ENCODE results near the gene TAS2R42. TPM values are rescaled to one million over a fixed set of nuclear protein-coding genes. Genes with fewer than 3 reads are reported as not detected.

Gene TAS2R42
- total RNA-seq, 4 donors from 2014 or later, result not detected

DNA sequence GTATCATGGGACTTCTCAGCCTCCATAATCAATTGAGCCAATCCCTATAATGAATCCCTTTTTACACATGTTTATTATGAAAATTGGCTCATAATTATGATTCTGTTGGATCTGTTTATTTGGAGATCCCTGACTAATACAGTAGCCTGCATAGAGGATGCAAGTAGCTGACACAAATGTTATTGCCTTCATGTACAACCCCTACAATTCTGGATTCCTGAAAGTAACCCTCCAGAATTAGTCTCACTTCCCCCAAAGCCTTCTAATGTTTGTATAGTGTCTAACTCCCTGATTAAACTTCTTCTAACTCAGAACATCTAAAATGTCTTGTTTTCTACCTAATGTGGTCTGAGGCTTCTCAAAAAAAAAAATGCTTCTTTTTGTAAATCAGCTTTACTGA is 22.4 kb downstream of the TAS2R42 start:
- H3K27me3 ChIP-seq, result no peaks in the 10 kb centered on the region
- H3K36me3 ChIP-seq, result no peaks in the 10 kb centered on the region
- TF ChIP-seq, protein P1, sequence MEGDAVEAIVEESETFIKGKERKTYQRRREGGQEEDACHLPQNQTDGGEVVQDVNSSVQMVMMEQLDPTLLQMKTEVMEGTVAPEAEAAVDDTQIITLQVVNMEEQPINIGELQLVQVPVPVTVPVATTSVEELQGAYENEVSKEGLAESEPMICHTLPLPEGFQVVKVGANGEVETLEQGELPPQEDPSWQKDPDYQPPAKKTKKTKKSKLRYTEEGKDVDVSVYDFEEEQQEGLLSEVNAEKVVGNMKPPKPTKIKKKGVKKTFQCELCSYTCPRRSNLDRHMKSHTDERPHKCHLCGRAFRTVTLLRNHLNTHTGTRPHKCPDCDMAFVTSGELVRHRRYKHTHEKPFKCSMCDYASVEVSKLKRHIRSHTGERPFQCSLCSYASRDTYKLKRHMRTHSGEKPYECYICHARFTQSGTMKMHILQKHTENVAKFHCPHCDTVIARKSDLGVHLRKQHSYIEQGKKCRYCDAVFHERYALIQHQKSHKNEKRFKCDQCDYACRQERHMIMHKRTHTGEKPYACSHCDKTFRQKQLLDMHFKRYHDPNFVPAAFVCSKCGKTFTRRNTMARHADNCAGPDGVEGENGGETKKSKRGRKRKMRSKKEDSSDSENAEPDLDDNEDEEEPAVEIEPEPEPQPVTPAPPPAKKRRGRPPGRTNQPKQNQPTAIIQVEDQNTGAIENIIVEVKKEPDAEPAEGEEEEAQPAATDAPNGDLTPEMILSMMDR (IDR thresholded peaks at IDR 0.05), result no peak
- no peak for TF ChIP-seq POLR2A (IDR thresholded peaks at IDR 0.05)
- no peak overlapping the region for H3K4me3 ChIP-seq (replicated peaks in 1 of 3)
- no peaks in the 10 kb centered on the region for H3K9me3 ChIP-seq
- DNase-seq, result no peak
- H3K4me1 ChIP-seq, result peaks cover 0 to 4% of the 10 kb centered on the region in 2 donors
- no peak overlapping the region for H3K27ac ChIP-seq
- intact Hi-C loops (cut with DNase I), result no loop called here

DNA sequence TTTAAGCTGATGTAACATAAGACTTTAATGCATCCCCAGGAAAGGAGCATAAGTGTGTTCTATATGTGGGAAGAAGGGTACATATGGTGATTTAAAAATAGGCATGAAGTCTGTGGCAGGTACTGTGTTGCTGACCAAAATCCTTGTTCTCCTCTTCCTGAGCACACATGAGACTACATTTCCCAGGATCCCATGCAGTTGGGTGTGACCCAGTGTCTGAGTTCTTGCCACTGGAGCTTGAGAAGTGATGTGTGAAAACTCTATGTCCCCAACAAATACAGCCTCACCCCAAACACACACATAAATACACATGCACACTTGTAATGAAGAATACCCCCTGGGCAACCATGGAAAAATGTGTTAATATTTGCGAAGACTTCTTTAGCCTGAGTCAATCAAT is 24.2 kb downstream of the TAS2R42 start:
- no peak for TF ChIP-seq POLR2A (IDR thresholded peaks at IDR 0.05)
- TF ChIP-seq, protein P1 (IDR thresholded peaks at IDR 0.05), result no peak
- Histone ChIP-seq H3K27ac (no peak overlapping the region), H3K36me3 (no peaks in the 10 kb centered on the region), H3K27me3 (no peaks in the 10 kb centered on the region), H3K4me1 (no peaks in the 10 kb centered on the region), H3K4me3 (replicated peaks in 1 of 3) (no peak overlapping the region), H3K9me3 (no peaks in the 10 kb centered on the region)
- DNase-seq, result no peak
- WGBS, 2 donors, result 100% methylated on average over 1 of the region's 1 CpG
- intact Hi-C loops (cut with DNase I), result no loop called here

DNA sequence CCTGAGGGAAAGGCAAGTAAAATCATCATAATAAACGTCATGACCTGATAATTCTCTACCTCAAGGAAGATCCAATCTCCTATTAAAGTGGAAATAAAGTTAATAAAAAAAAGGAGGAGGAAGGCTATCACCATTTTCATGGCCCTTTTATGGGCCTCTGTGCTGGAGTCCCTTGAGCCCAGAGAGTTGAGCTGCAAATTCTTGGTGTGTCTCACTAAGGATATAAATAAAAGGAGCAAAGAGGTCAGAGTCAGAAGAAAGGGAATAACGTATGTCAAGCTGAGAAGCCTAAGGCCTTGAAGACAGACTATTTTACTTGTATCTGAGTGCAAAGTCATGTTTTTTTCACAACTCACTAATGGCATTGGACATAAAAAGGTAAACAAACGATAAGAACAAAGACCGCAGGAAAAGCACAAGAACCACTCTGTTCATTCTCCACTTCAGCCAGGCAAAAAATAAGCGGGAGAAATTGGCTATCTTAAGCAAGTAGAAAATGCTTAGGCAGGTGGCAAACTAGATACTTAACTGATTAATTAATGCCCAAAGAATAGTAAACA is 27.8 kb downstream of the TAS2R42 start:
- Histone ChIP-seq H3K4me3 (replicated peaks in 1 of 3) (no peak overlapping the region), H3K27ac (no peak overlapping the region), H3K4me1 (no peaks in the 10 kb centered on the region), H3K9me3 (no peaks in the 10 kb centered on the region), H3K36me3 (no peaks in the 10 kb centered on the region), H3K27me3 (no peaks in the 10 kb centered on the region)
- no peak for DNase-seq
- 62 to 80% methylated on average over 5 of the region's 5 CpGs for WGBS, 2 donors
- intact Hi-C loops (cut with DNase I), result no loop called here
- TF ChIP-seq, protein P1 (IDR thresholded peaks at IDR 0.05), result no peak
- TF ChIP-seq POLR2A (IDR thresholded peaks at IDR 0.05), result no peak

DNA sequence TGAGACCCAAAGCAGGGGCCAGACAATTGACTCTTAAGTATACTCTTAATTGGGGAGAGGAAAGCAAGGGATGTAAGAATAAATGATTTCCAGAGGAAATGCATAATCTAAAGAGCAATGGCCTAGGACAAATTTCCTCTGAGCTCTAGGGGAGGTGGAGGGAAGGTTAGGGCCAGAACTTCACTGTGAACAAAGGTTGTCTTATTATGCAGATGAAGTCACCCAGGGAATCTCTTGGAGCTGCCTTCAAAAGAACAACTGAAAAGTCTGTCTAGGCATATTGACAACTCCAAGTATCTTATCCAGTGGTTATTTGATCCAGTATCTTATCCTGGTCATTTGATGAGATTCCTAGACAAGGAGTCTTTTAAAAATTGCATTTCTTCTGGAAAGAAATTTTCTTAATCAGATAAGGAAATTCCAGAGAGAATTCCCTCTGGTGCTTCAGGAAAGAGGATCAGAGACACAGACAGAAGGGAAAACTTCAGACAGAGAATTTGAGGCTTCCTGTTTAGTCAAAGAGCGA is 32.3 kb downstream of the TAS2R42 start:
- intact Hi-C loops (cut with DNase I), result no loop called here
- no peak for TF ChIP-seq POLR2A (IDR thresholded peaks at IDR 0.05)
- TF ChIP-seq, protein P1 (IDR thresholded peaks at IDR 0.05), result no peak
- H3K27me3 ChIP-seq, result no peaks in the 10 kb centered on the region
- no peaks in the 10 kb centered on the region for H3K4me1 ChIP-seq
- no peak for DNase-seq
- no peaks in the 10 kb centered on the region for H3K9me3 ChIP-seq
- no peak overlapping the region for H3K4me3 ChIP-seq (replicated peaks in 1 of 3)
- no peak overlapping the region for H3K27ac ChIP-seq
- 89 to 97% methylated on average over 1 of the region's 1 CpG for WGBS, 2 donors
- H3K36me3 ChIP-seq, result no peaks in the 10 kb centered on the region

DNA sequence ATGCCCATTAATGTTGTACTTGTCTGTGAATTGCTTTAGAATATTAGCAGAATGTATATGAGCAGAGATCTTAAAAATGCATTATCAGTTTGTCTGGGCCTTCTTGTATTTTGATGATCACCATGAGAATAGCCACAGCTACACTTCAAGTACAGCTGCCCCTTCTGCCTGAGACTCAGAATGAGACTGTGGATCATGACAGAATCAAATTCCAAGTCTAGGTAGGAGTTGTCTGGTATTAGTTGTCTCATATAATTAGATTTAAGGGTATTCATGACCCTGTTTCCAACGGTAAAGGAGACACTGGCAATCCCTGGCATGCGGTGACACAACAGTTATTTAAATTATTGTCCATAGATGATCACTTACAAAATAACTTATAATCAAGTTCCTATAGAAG is 34.0 kb downstream of the TAS2R42 start:
- H3K27me3 ChIP-seq, result no peaks in the 10 kb centered on the region
- H3K27ac ChIP-seq, result no peak overlapping the region
- H3K4me3 ChIP-seq (replicated peaks in 1 of 3), result no peak overlapping the region
- no peaks in the 10 kb centered on the region for H3K9me3 ChIP-seq
- intact Hi-C loops (cut with DNase I), result no loop called here
- no peak for DNase-seq
- H3K4me1 ChIP-seq, result no peaks in the 10 kb centered on the region
- 96 to 99% methylated on average over 2 of the region's 2 CpGs for WGBS, 2 donors
- no peak for TF ChIP-seq POLR2A (IDR thresholded peaks at IDR 0.05)
- TF ChIP-seq, protein P1 (IDR thresholded peaks at IDR 0.05), result no peak
- H3K36me3 ChIP-seq, result no peaks in the 10 kb centered on the region

Data from thyroid gland (tissue), 4 donors.